ENCODE results near the gene CARD9. TPM values are rescaled to one million over a fixed set of nuclear protein-coding genes. Genes with fewer than 3 reads are reported as not detected.

The CARD9 gene
- polyA plus RNA-seq, 1 of the 3 experiments (the other 2 are of a cell fraction): 1.1 TPM

DNA sequence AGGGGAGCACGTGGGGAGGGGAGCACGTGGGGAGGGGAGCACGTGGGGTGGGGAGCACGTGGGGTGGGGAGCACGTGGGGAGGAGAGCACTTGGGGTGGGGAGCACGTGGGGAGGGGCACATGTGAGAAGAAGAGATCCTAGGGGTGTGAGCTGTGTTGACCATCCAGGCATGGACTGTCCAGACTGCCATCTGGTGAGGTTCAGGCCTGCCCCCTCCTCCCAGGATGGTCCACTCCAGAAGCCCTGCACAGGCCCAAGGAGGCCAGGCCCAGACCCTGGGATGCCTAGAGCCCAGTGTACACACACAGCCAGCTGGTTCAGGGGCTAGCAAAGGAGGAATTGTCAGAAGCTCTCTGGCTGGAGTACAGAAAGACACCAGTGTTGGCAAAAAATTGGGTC, 24.2 kb upstream of the CARD9 start:
- H3K4me3 ChIP-seq (ENCODE audit: low read depth in 2 of 2, low read length in 1 of 2): no peak overlapping the region
- H3K9me3 ChIP-seq: no peaks in the 10 kb centered on the region
- no peak overlapping the region for H3K9ac ChIP-seq
- H3K36me3 ChIP-seq (replicated peaks in 1 of 2; ENCODE audit: control insufficient read depth in 1 of 2, insufficient read depth in 2 of 2, low read length in 1 of 2): peaks cover 26 to 71% of the 10 kb centered on the region in 2 experiments
- ChIA-PET POLR2A (interaction anchor here (4.0 kb wide), 1 partner anchor 24 kb away, joined by 21 read pairs; the partner anchor contains the start of gene CARD9), CTCF (interaction anchor here (0.8 to 6.8 kb wide), 5 partner anchors 23 to 222 kb away, joined by 3 to 42 read pairs (median 3); partner anchors contain the start of gene DNLZ)
- no peaks in the 10 kb centered on the region for H3K27me3 ChIP-seq (ENCODE audit: insufficient read depth)
- peaks cover 10% of the 10 kb centered on the region for H3F3A ChIP-seq (replicated peaks; ENCODE audit: insufficient read depth)
- DNase-seq: no peak
- TF ChIP-seq, protein P1, sequence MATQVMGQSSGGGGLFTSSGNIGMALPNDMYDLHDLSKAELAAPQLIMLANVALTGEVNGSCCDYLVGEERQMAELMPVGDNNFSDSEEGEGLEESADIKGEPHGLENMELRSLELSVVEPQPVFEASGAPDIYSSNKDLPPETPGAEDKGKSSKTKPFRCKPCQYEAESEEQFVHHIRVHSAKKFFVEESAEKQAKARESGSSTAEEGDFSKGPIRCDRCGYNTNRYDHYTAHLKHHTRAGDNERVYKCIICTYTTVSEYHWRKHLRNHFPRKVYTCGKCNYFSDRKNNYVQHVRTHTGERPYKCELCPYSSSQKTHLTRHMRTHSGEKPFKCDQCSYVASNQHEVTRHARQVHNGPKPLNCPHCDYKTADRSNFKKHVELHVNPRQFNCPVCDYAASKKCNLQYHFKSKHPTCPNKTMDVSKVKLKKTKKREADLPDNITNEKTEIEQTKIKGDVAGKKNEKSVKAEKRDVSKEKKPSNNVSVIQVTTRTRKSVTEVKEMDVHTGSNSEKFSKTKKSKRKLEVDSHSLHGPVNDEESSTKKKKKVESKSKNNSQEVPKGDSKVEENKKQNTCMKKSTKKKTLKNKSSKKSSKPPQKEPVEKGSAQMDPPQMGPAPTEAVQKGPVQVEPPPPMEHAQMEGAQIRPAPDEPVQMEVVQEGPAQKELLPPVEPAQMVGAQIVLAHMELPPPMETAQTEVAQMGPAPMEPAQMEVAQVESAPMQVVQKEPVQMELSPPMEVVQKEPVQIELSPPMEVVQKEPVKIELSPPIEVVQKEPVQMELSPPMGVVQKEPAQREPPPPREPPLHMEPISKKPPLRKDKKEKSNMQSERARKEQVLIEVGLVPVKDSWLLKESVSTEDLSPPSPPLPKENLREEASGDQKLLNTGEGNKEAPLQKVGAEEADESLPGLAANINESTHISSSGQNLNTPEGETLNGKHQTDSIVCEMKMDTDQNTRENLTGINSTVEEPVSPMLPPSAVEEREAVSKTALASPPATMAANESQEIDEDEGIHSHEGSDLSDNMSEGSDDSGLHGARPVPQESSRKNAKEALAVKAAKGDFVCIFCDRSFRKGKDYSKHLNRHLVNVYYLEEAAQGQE (IDR thresholded peaks at IDR 0.05; ENCODE audit: low read depth, low read length): no peak
- TF ChIP-seq POLR2AphosphoS5 (IDR thresholded peaks at IDR 0.05; ENCODE audit: low read depth, low read length) (no peak), FOSL2 (IDR thresholded peaks at IDR 0.05; ENCODE audit: borderline replicate concordance, low read depth) (no peak), RFX5 (IDR thresholded peaks at IDR 0.05; ENCODE audit: low read length) (no peak), GATA2 (CRISPR knock-in tag; IDR thresholded peaks at IDR 0.05) (no peak)
- 88% methylated on average over 5 of the region's 6 CpGs for WGBS (ENCODE audit: low lambda C conversion rate)
- peaks cover 38% of the 10 kb centered on the region for H3K79me2 ChIP-seq (ENCODE audit: insufficient read depth)
- H2AFZ ChIP-seq (ENCODE audit: low read depth): no peak overlapping the region
- no peak overlapping the region for H3K27ac ChIP-seq (ENCODE audit: low read depth in 2 of 2, low read length in 1 of 2)
- peaks cover 5% of the 10 kb centered on the region; the same call in 1 of the 2 replicates for H4K20me1 ChIP-seq (ENCODE audit: insufficient read depth)
- H3K9me2 ChIP-seq: no peaks in the 10 kb centered on the region
- H3K4me1 ChIP-seq (ENCODE audit: control insufficient read depth in 1 of 2, insufficient read depth in 2 of 2, low read depth in 1 of 2, low read length in 1 of 2): peaks cover 3 to 19% of the 10 kb centered on the region in 2 experiments; a peak in 2 of 4 replicates
- no peak overlapping the region for H3K4me2 ChIP-seq

DNA sequence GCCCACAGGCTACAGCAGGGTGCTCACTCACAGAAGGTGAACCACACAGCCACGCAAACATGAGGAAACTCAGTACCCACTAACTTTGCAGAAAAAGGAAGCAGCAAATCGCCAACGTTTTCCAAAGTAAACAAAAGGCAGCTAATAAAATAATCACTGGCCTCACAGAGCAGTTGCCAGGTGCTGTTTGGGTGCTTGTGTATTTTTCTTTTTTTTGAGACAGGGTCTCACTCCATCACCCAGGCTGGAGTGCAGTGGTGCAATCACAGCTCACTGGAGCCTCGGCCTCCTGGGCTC, 22.7 kb upstream of the CARD9 start:
- Histone ChIP-seq H3K9ac (no peak overlapping the region), H4K20me1 (ENCODE audit: insufficient read depth) (peaks cover 5% of the 10 kb centered on the region; the same call in 1 of the 2 replicates), H3K79me2 (ENCODE audit: insufficient read depth) (peaks cover 40% of the 10 kb centered on the region), H2AFZ (ENCODE audit: low read depth) (no peak overlapping the region), H3K36me3 (replicated peaks in 1 of 2; ENCODE audit: control insufficient read depth in 1 of 2, insufficient read depth in 2 of 2, low read length in 1 of 2) (peaks cover 30 to 72% of the 10 kb centered on the region in 2 experiments), H3F3A (replicated peaks; ENCODE audit: insufficient read depth) (peaks cover 6% of the 10 kb centered on the region), H3K4me3 (ENCODE audit: low read depth in 2 of 2, low read length in 1 of 2) (no peak overlapping the region), H3K27ac (ENCODE audit: low read depth in 2 of 2, low read length in 1 of 2) (no peak overlapping the region), H3K4me2 (no peak overlapping the region), H3K4me1 (ENCODE audit: control insufficient read depth in 1 of 2, insufficient read depth in 2 of 2, low read depth in 1 of 2, low read length in 1 of 2) (peaks cover 3 to 19% of the 10 kb centered on the region in 2 experiments; a peak in 2 of 4 replicates), H3K27me3 (ENCODE audit: insufficient read depth) (no peaks in the 10 kb centered on the region), H3K9me2 (no peaks in the 10 kb centered on the region), H3K9me3 (no peaks in the 10 kb centered on the region)
- ChIA-PET CTCF (interaction anchor here (0.8 to 6.8 kb wide), 6 partner anchors 12 to 83 kb away, joined by 3 to 42 read pairs (median 4); partner anchors contain the start of genes DNLZ, ENTR1 and PMPCA), POLR2A (interaction anchor here (0.8 to 4.0 kb wide), 2 partner anchors 22 to 69 kb away, joined by 3 to 21 read pairs; partner anchors contain the start of genes CARD9 and GPSM1)
- DNase-seq: no peak
- 90% methylated on average over 4 of the region's 4 CpGs for WGBS (ENCODE audit: low lambda C conversion rate)
- no peak for TF ChIP-seq FOSL2 (IDR thresholded peaks at IDR 0.05; ENCODE audit: borderline replicate concordance, low read depth)
- TF ChIP-seq EP300 (IDR thresholded peaks at IDR 0.05; ENCODE audit: borderline replicate concordance in 1 of 2, low read depth in 1 of 2, low read length in 1 of 2): no peak
- TF ChIP-seq TAF1 (IDR thresholded peaks at IDR 0.05; ENCODE audit: borderline replicate concordance, low read depth, low read length): no peak

Data from SK-N-SH (cell line).